Body of pancreas (tissue), 4 donors: ENCODE results near the gene DMD. TPM values are rescaled to one million over a fixed set of nuclear protein-coding genes. Genes with fewer than 3 reads are reported as not detected.

Experiments used
- ATAC-seq: fragments of 150-250 bp; one replicate; pipeline ENCODE4 v1.9.1; 2016
- DNase-seq, 4 donors: peaks; one replicate each; pipeline ENCODE4 v3.0.0-alpha.2; 2019
- H3K27ac ChIP-seq, 4 donors: fragments of 200-600 bp; sonication (generic); 1 replicate in 3 of 4; 2 replicates in 1 of 4; pipeline versions ENCODE4 v1.5.1 to v1.6.1; 2016 to 2019; ENCODE audit warnings: mild to moderate bottlenecking in 1 of 4, mixed read lengths in 1 of 4, moderate library complexity in 1 of 4
- H3K27me3 ChIP-seq, 2 donors: fragments of 200-600 bp; sonication (generic); one replicate each; pipeline ENCODE4 v1.6.0; 2016; ENCODE audit warnings: mild to moderate bottlenecking in 1 of 2
- H3K36me3 ChIP-seq, 2 donors: fragments of 200-600 bp; sonication (generic); replicated peaks in 1 of 2; 2 replicates each; pipeline ENCODE4 v1.5.1; 2016; ENCODE audit warnings: low read depth in 2 of 2; ENCODE audit not compliant: insufficient read depth in 1 of 2
- H3K4me1 ChIP-seq: fragments of 200-600 bp; sonication (generic); one replicate; pipeline ENCODE4 v1.6.0; 2016
- H3K4me3 ChIP-seq, 2 donors: fragments of 200-600 bp; sonication (generic); 1 replicate in 1 of 2; 2 replicates in 1 of 2; pipeline ENCODE4 v1.5.1; 2016 to 2019
- H3K9me3 ChIP-seq, 3 donors: fragments of 200-600 bp; sonication (generic); 1 replicate in 2 of 3; 2 replicates in 1 of 3; pipeline ENCODE4 v1.5.1; 2016
- CTCF ChIP-seq, 7 experiments: fragments of 450-650 bp in 4 of 7; fragments of 200-600 bp in 3 of 7; sonication (generic) in 3 of 7; IDR thresholded peaks; one replicate each; pipeline ENCODE4 v1.5.1; 2016 to 2019; ENCODE audit warnings: antibody characterized with exemption in 7 of 7
- POLR2A ChIP-seq, 3 donors: fragments of 450-650 bp; IDR thresholded peaks; one replicate each; pipeline ENCODE4 v1.6.1; 2016; ENCODE audit warnings: antibody characterized with exemption in 3 of 3, mild to moderate bottlenecking in 2 of 3
- WGBS, 2 donors: methylation state at CpG; one replicate each; pipeline ENCODE4 v1.1.5; 2017; 5-methylcytosine and 5-hydroxymethylcytosine counted together
- intact Hi-C: fragments of 100-400 bp; cut with DNase I; formaldehyde crosslinking; loops from one replicate; pipeline ENCODE4 v1.15.1; 2023
- total RNA-seq, 2 donors: library from RNA; depleted of rRNA; stranded (reverse); fragments of >200 nt; gene quantifications; one replicate each; pipeline ENCODE4 v1.1.0, GENCODE V29; 2016

Gene DMD
- total RNA-seq, 2 donors from 2014 or later: 28.5 to 38.6 TPM

GRCh38 chrX:31123335-31123734, 2088.0 kb downstream of the DMD start:
- Histone ChIP-seq H3K36me3 (no peaks in the 10 kb centered on the region), H3K9me3 (no peaks in the 10 kb centered on the region), H3K27ac (no peak overlapping the region), H3K4me1 (no peaks in the 10 kb centered on the region), H3K27me3 (no peaks in the 10 kb centered on the region), H3K4me3 (no peak overlapping the region)
- intact Hi-C loops: no loop called here
- 83 to 86% methylated on average over 3 of the region's 3 CpGs for WGBS, 2 donors
- TF ChIP-seq POLR2A (IDR thresholded peaks at IDR 0.05) (no peak), CTCF (IDR thresholded peaks at IDR 0.05) (no peak)
- DNase-seq (no peak), ATAC-seq (no peak)

GRCh38 chrX:31117266-31117665, 2094.1 kb downstream of the DMD start:
- intact Hi-C loops: no loop called here
- ATAC-seq: no peak
- 40 to 51% methylated on average over 4 of the region's 4 CpGs for WGBS, 2 donors

GRCh38 chrX:31115398-31115797, 2096.0 kb downstream of the DMD start:
- H3K9me3 ChIP-seq: no peaks in the 10 kb centered on the region
- no peak overlapping the region for H3K27ac ChIP-seq
- no peak for TF ChIP-seq CTCF (IDR thresholded peaks at IDR 0.05)
- no peak for TF ChIP-seq POLR2A (IDR thresholded peaks at IDR 0.05)
- H3K4me3 ChIP-seq: no peak overlapping the region
- no peaks in the 10 kb centered on the region for H3K27me3 ChIP-seq
- ATAC-seq (no peak), DNase-seq (no peak)
- H3K4me1 ChIP-seq: no peaks in the 10 kb centered on the region
- intact Hi-C loops: no loop called here
- H3K36me3 ChIP-seq: no peaks in the 10 kb centered on the region
- WGBS, 2 donors: 34 to 37% methylated on average over 4 of the region's 4 CpGs

More at GRCh38 chrX:31117266-31117665, 2094.1 kb downstream of the DMD start:
- no peaks in the 10 kb centered on the region for H3K36me3 ChIP-seq
- H3K4me1 ChIP-seq: no peaks in the 10 kb centered on the region
- no peak for DNase-seq
- H3K4me3 ChIP-seq: no peak overlapping the region
- no peaks in the 10 kb centered on the region for H3K27me3 ChIP-seq
- H3K9me3 ChIP-seq: no peaks in the 10 kb centered on the region
- H3K27ac ChIP-seq: no peak overlapping the region
- TF ChIP-seq POLR2A (IDR thresholded peaks at IDR 0.05): no peak

- WGBS, 2 donors: 10 to 22% methylated on average over 2 of the region's 2 CpGs
- Histone ChIP-seq H3K36me3 (no peaks in the 10 kb centered on the region), H3K27me3 (no peaks in the 10 kb centered on the region), H3K4me1 (no peaks in the 10 kb centered on the region), H3K9me3 (no peaks in the 10 kb centered on the region), H3K4me3 (no peak overlapping the region), H3K27ac (no peak overlapping the region)
- no peak for TF ChIP-seq POLR2A (IDR thresholded peaks at IDR 0.05)
- TF ChIP-seq CTCF (IDR thresholded peaks at IDR 0.05): no peak
- DNase-seq (no peak), ATAC-seq (no peak)
- intact Hi-C loops: no loop called here
Observed at GRCh38 chrX:31114858-31115257, 2096.5 kb downstream of the DMD start.

GRCh38 chrX:31112226-31112999, 2098.9 kb downstream of the DMD start:
- Histone ChIP-seq H3K27ac (no peak overlapping the region), H3K36me3 (no peaks in the 10 kb centered on the region), H3K4me1 (no peaks in the 10 kb centered on the region), H3K9me3 (no peaks in the 10 kb centered on the region), H3K27me3 (no peaks in the 10 kb centered on the region), H3K4me3 (no peak overlapping the region)
- intact Hi-C loops: no loop called here
- no peak for DNase-seq
- WGBS, 2 donors: 81 to 87% methylated on average over 5 of the region's 5 CpGs
- no peak for ATAC-seq
- TF ChIP-seq CTCF (IDR thresholded peaks at IDR 0.05) (no peak), POLR2A (IDR thresholded peaks at IDR 0.05) (no peak)
